SH-SY5Y (cell line): ENCODE measurements around the gene CCNB1.

Experiments used
- GATA2 ChIP-seq: IDR thresholded peaks from 2 replicates; pipeline ENCODE4 v1.6.1; 2011; ENCODE audit warnings: mild to moderate bottlenecking, low read depth, low read length
- GATA3 ChIP-seq: IDR thresholded peaks from 2 replicates; pipeline ENCODE4 v1.6.1; 2011; ENCODE audit warnings: low read depth, mild to moderate bottlenecking, low read length, moderate library complexity

The CCNB1 gene

DNA sequence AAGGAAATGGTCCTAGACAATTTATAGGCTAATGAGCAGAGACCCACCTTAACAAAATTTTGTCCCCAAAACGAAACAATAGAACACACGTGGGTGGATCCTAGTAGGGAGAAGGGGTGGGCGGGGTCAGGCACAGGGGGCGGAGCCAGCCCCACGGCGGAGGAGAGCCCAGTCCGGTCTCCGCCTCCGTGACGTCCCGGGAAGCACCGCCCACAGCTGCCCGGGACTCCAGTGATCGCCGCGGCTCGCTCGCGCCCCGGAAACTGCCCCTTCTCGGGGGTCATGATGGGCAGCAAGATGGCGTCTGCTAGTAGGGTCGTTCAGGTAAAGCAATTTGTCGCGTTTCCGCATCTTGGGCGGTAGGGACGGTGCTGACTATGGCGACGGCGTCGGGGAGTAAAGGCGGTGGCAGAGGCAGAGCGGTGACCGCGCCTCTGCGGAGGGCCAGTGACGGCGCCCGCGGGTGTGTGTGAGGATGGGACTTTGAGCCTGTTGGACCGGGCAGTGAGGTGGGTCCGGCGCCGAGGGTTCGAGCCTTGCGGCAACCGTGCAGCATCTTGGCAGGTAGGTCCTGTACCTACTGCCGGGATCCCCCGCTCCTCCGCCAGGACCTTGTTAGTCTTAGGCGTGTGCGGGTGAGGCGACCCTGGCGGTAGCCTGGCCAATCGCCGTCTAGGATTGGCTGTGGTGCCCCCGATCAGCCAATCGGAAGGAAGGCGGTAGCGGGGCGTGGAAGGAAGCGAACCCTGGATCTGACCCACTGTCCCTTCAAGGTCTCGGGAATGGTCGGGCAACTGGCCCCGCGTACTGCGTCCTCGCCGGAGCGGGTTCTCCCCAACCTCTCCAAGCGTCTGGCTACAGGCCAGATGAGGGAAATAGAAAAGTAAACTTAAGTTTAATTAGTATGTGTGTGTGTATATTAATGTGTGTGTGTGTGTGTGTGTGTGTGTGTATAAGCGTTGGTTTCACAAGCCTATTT is 50.9 kb downstream of the CCNB1 start:
- TF ChIP-seq GATA2 (no peak), GATA3 (no peak)

GRCh38 chr5:69219939-69220338 is 53.0 kb downstream of the CCNB1 start:
- TF ChIP-seq GATA3 (no peak), GATA2 (no peak)

GRCh38 chr5:69224520-69224919 is 57.6 kb downstream of the CCNB1 start:
- TF ChIP-seq GATA3, result no peak
- no peak for TF ChIP-seq GATA2

DNA sequence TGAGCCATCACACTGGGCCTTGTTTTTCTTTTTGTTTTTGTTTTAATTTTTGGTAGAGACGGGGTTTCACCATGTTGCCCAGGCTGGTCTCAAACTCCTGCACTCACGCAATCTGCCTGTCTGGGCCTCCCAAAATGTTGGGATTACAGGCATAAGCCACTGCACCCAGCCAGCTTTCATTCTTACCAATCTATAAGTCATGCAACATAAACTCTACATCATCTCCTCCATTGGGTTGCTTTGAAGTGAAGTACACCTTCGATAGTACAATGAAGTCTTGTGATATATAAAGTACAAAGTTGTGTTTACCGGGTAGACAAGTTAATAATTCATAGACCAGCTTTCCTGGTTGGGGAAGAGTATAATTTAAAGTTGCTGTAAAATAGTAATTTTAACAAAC is 58.9 kb downstream of the CCNB1 start:
- TF ChIP-seq GATA3 (no peak), GATA2 (no peak)
